Measurements from ENCODE around the gene YRDC.

DNA sequence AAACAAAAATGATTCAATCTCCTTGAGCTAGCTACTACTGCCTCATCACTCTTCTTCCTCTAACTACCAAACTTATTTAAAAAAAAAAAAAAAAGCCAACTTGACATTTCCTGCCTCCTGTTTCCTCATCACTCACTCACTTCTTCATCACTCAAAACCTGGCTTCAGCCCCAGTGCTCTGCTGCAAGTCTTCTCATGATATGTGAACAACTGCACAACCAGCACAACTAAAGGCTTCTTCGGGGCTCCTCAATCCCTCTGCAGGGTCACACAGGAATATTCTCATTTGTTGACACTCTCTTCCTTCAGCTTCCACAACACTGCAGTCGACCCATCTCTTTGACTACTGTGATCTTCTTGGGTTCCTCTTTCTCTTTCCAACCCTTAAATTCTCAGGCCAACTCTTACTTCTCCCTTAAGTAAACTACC, 43.8 kb upstream of the YRDC start:
- TF ChIP-seq, protein P1, sequence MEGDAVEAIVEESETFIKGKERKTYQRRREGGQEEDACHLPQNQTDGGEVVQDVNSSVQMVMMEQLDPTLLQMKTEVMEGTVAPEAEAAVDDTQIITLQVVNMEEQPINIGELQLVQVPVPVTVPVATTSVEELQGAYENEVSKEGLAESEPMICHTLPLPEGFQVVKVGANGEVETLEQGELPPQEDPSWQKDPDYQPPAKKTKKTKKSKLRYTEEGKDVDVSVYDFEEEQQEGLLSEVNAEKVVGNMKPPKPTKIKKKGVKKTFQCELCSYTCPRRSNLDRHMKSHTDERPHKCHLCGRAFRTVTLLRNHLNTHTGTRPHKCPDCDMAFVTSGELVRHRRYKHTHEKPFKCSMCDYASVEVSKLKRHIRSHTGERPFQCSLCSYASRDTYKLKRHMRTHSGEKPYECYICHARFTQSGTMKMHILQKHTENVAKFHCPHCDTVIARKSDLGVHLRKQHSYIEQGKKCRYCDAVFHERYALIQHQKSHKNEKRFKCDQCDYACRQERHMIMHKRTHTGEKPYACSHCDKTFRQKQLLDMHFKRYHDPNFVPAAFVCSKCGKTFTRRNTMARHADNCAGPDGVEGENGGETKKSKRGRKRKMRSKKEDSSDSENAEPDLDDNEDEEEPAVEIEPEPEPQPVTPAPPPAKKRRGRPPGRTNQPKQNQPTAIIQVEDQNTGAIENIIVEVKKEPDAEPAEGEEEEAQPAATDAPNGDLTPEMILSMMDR (IDR thresholded peaks at IDR 0.05; ENCODE audit: insufficient read depth, low read depth, low read length): no peak
- no peak for TF ChIP-seq EZH2 (IDR thresholded peaks at IDR 0.05; ENCODE audit: insufficient read depth, low read length)

Measured in astrocyte (in vitro differentiated cells and primary cell).